AML-193 (cell line): Measurements from ENCODE around the gene NRSN2.

Experiments used
- DNase-seq, 2 experiments: peaks; one replicate each; lab custom pipeline; 2025; lab: John Stamatoyannopoulos, UW

The NRSN2 gene

GRCh38 chr20:346640-347316, at the start of gene NRSN2:
TSS of gene NRSN2 (plus strand) at chr20:347111. CDS start at chr20:349644, 2,533 bp downstream.
- no peak for DNase-seq

GRCh38 chr20:297925-298775, 48.8 kb upstream of the NRSN2 start:
- DNase-seq: peak; percentile 45 to 53

GRCh38 chr20:298776-299391, 48.0 kb upstream of the NRSN2 start:
- no peak for DNase-seq

- no peak for DNase-seq
Measured at GRCh38 chr20:300345-300990, 46.4 kb upstream of the NRSN2 start.

- DNase-seq: no peak
Measured at GRCh38 chr20:301886-302848, 44.7 kb upstream of the NRSN2 start.

- no peak for DNase-seq
Measured at GRCh38 chr20:305745-306144, 41.2 kb upstream of the NRSN2 start.

GRCh38 chr20:308427-309038, 38.4 kb upstream of the NRSN2 start:
- DNase-seq: no peak

GRCh38 chr20:309306-309840, 37.5 kb upstream of the NRSN2 start:
- DNase-seq: peak; percentile 13 to 29

GRCh38 chr20:309841-310644, 36.9 kb upstream of the NRSN2 start:
- DNase-seq: peak; percentile 73 to 79

- DNase-seq: no peak
Measured at GRCh38 chr20:310645-311044, 36.3 kb upstream of the NRSN2 start.

- no peak for DNase-seq
Measured at GRCh38 chr20:311609-312008, 35.3 kb upstream of the NRSN2 start.

GRCh38 chr20:312067-312466, 34.8 kb upstream of the NRSN2 start:
- no peak for DNase-seq

- DNase-seq: no peak
Measured at GRCh38 chr20:312866-313265, 34.0 kb upstream of the NRSN2 start.

GRCh38 chr20:313402-313801, 33.5 kb upstream of the NRSN2 start:
- DNase-seq: no peak

GRCh38 chr20:313948-314347, 33.0 kb upstream of the NRSN2 start:
- no peak for DNase-seq

GRCh38 chr20:316316-317068, 30.4 kb upstream of the NRSN2 start:
- DNase-seq: no peak

- DNase-seq: peak; percentile 72 to 78
Measured at GRCh38 chr20:324177-325044, 22.5 kb upstream of the NRSN2 start.
